Breast epithelium (tissue), 3 donors: ENCODE measurements around the gene CASKIN2.

ENCODE experiments used
- CTCF ChIP-seq, 3 donors: fragments of 450-650 bp; IDR thresholded peaks; one replicate each; pipeline ENCODE4 v1.5.1; 2016 to 2017; ENCODE audit warnings: antibody characterized with exemption in 3 of 3, mild to moderate bottlenecking in 3 of 3, moderate library complexity in 3 of 3
- POLR2A ChIP-seq: fragments of 450-650 bp; IDR thresholded peaks from one replicate; pipeline ENCODE4 v1.6.1; 2016; ENCODE audit warnings: antibody characterized with exemption, mild to moderate bottlenecking, moderate library complexity
- POLR2AphosphoS5 ChIP-seq, 3 donors: sonication (generic); formaldehyde crosslinking; IDR thresholded peaks; one replicate each; pipeline ENCODE4 v1.6.1; 2017; ENCODE audit warnings: antibody characterized with exemption in 3 of 3

DNA sequence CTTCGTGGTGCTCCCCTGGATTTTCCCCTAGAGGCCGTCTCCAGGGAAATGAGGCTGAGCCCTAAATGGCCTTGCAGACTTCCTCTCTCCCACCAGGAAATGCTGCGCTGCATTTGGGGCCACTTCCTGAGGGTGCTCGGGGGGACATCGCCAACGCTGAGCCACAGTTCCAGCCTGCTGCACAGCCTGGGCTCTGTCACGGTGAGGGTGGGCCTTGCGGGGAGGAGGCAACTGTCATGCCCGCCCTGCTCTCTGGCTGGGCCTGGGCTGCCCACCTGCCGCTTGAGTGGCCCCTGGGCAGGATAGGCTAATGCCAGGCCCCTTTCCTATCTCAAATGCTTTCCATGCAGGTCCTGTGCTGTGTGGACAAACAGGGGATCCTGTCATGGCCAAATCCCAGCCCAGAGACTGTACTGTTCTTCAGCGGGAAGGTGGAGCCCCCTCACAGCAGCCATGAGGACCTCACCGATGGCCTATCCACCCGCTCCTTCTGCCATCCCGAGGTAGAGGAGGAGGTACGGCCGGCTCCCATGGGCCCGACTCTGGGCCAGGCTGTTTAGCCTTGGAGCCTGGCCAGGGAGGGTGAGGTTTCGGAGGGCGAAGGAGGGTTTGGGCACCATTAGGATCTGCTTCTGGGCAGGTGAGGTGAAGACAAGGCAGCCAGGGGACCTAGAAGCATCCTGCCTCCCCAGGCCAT is 24.2 kb downstream of the CASKIN2 start:
- TF ChIP-seq POLR2AphosphoS5 (IDR thresholded peaks at IDR 0.05) = no peak
- TF ChIP-seq CTCF (IDR thresholded peaks at IDR 0.05) = no peak
- no peak for TF ChIP-seq POLR2A
